Stimulated activated naive B cell treated with anti-CD40 and anti-IgM and Interleukin-4, amounts not matched to agents 10 μg/mL and 1 μg/mL and 100 μg/mL, for 72 hours (primary cell): ENCODE results near the gene EMD.

Experiments used
- ATAC-seq, 2 donors: fragments of 150-1000 bp; cut with Tn5 transposase; replicated peaks; 2 replicates each; pipeline ENCODE4 v1.10.0; 2021; ENCODE audit warnings: moderate library complexity in 1 of 2
- DNase-seq: peaks from one replicate; pipeline ENCODE4 v3.0.0; 2021
- H3K27ac Mint-ChIP-seq: one replicate; pipeline ENCODE4 v1.8.0; 2022; ENCODE audit warnings: mild to moderate bottlenecking, mixed read lengths
- H3K27me3 Mint-ChIP-seq, 2 donors: one replicate each; pipeline ENCODE4 v1.8.0; 2022; ENCODE audit warnings: mixed read lengths in 2 of 2
- H3K36me3 Mint-ChIP-seq, 2 donors: one replicate each; pipeline ENCODE4 v1.8.0; 2022; ENCODE audit warnings: mixed read lengths in 2 of 2, mild to moderate bottlenecking in 1 of 2
- H3K4me1 Mint-ChIP-seq, 2 donors: one replicate each; pipeline ENCODE4 v1.8.0; 2022; ENCODE audit warnings: mixed read lengths in 2 of 2, mild to moderate bottlenecking in 1 of 2
- H3K4me3 Mint-ChIP-seq, 2 donors: one replicate each; pipeline ENCODE4 v1.8.0; 2022; ENCODE audit warnings: mild to moderate bottlenecking in 2 of 2, mixed read lengths in 2 of 2, moderate library complexity in 1 of 2
- H3K9me3 Mint-ChIP-seq, 2 donors: one replicate each; pipeline ENCODE4 v1.8.0; 2022; ENCODE audit warnings: mixed read lengths in 2 of 2, mild to moderate bottlenecking in 1 of 2

EMD gene

GRCh38 chrX:154371789-154372300 lies 7.2 kb upstream of the EMD start:
- Mint-ChIP-seq H3K9me3 (no peaks in the 10 kb centered on the region), H3K4me3 (peak overlapping the region; percentile 82 to 94), H3K4me1 (peaks cover 14 to 31% of the 10 kb centered on the region in 2 donors), H3K36me3 (peaks cover 13 to 14% of the 10 kb centered on the region in 2 donors), H3K27me3 (no peaks in the 10 kb centered on the region), H3K27ac (peak overlapping the region; percentile 26)
- peak; percentile 9 to 10 for ATAC-seq
- DNase-seq: no peak

GRCh38 chrX:154372612-154373022 lies 6.5 kb upstream of the EMD start:
- peak overlapping the region; percentile 75 for H3K27ac Mint-ChIP-seq
- ATAC-seq: no peak
- H3K9me3 Mint-ChIP-seq: no peaks in the 10 kb centered on the region
- peaks cover 17 to 36% of the 10 kb centered on the region in 2 donors for H3K4me1 Mint-ChIP-seq
- no peaks in the 10 kb centered on the region for H3K27me3 Mint-ChIP-seq
- peaks cover 13% of the 10 kb centered on the region in 2 donors for H3K36me3 Mint-ChIP-seq
- H3K4me3 Mint-ChIP-seq: peak overlapping the region; percentile 67 to 94
- no peak for DNase-seq

- H3K4me3 Mint-ChIP-seq: peak overlapping the region; percentile 70 to 83
- no peaks in the 10 kb centered on the region for H3K27me3 Mint-ChIP-seq
- DNase-seq: no peak
- no peaks in the 10 kb centered on the region for H3K9me3 Mint-ChIP-seq
- peaks cover 6 to 8% of the 10 kb centered on the region in 2 donors for H3K36me3 Mint-ChIP-seq
- H3K27ac Mint-ChIP-seq: peak overlapping the region; percentile 42
- H3K4me1 Mint-ChIP-seq: peaks cover 15 to 28% of the 10 kb centered on the region in 2 donors
- ATAC-seq: no peak
These were observed 5.5 kb upstream of the EMD start for GRCh38 chrX:154373340-154374306.

GRCh38 chrX:154374313-154375155 lies 4.6 kb upstream of the EMD start, which contains the start of gene FLNA:
TSS of gene FLNA (minus strand) at chrX:154374634. CDS start at chrX:154371245, 3,389 bp downstream.
- Mint-ChIP-seq H3K27ac (peak within 1 kb of the TSS; percentile 42), H3K4me3 (peak within 1 kb of the TSS; percentile 70 to 83), H3K27me3 (no peaks in the 10 kb centered on the region), H3K9me3 (no peaks in the 10 kb centered on the region), H3K36me3 (peaks cover 6% of the 10 kb centered on the region in 2 donors), H3K4me1 (peaks cover 15 to 23% of the 10 kb centered on the region in 2 donors)
- no peak for DNase-seq
- ATAC-seq: no peak

GRCh38 chrX:154375156-154375504 lies 4.0 kb upstream of the EMD start:
- Mint-ChIP-seq H3K27me3 (no peaks in the 10 kb centered on the region), H3K4me1 (peaks cover 16 to 27% of the 10 kb centered on the region in 2 donors), H3K36me3 (peaks cover 4 to 5% of the 10 kb centered on the region in 2 donors), H3K4me3 (peak overlapping the region in 1 of 2 donors; percentile 28), H3K27ac (peak overlapping the region; percentile 20), H3K9me3 (no peaks in the 10 kb centered on the region)
- DNase-seq: no peak
- no peak for ATAC-seq

- Mint-ChIP-seq H3K9me3 (no peaks in the 10 kb centered on the region), H3K4me3 (no peak overlapping the region), H3K36me3 (peaks cover 9 to 13% of the 10 kb centered on the region in 2 donors), H3K27ac (peak overlapping the region; percentile 70), H3K27me3 (no peaks in the 10 kb centered on the region), H3K4me1 (peaks cover 24 to 37% of the 10 kb centered on the region in 2 donors)
- DNase-seq: no peak
- ATAC-seq: no peak
These were observed 2.3 kb upstream of the EMD start for GRCh38 chrX:154376774-154377173.

GRCh38 chrX:154378059-154378798 lies 866 bp upstream of the EMD start:
- Mint-ChIP-seq H3K9me3 (no peaks in the 10 kb centered on the region), H3K27me3 (no peaks in the 10 kb centered on the region), H3K4me1 (peaks cover 20 to 30% of the 10 kb centered on the region in 2 donors), H3K27ac (peak overlapping the region; percentile 96), H3K36me3 (peaks cover 9 to 13% of the 10 kb centered on the region in 2 donors), H3K4me3 (peak overlapping the region; percentile 85 to 88)
- DNase-seq: peak; percentile 32
- peak; percentile 1 to 4 for ATAC-seq

- no peaks in the 10 kb centered on the region for H3K27me3 Mint-ChIP-seq
- DNase-seq (no peak), ATAC-seq (no peak)
- H3K27ac Mint-ChIP-seq: peak overlapping the region; percentile 95
- H3K4me1 Mint-ChIP-seq: peaks cover 19 to 36% of the 10 kb centered on the region in 2 donors
- no peaks in the 10 kb centered on the region for H3K9me3 Mint-ChIP-seq
- peak overlapping the region; percentile 88 to 89 for H3K4me3 Mint-ChIP-seq
- H3K36me3 Mint-ChIP-seq: peaks cover 9 to 13% of the 10 kb centered on the region in 2 donors
These were observed 465 bp downstream of the EMD start for GRCh38 chrX:154379569-154379951.

- peak overlapping the region; percentile 88 to 89 for H3K4me3 Mint-ChIP-seq
- H3K36me3 Mint-ChIP-seq: peaks cover 9 to 13% of the 10 kb centered on the region in 2 donors
- no peaks in the 10 kb centered on the region for H3K27me3 Mint-ChIP-seq
- ATAC-seq (no peak), DNase-seq (no peak)
- H3K9me3 Mint-ChIP-seq: no peaks in the 10 kb centered on the region
- H3K27ac Mint-ChIP-seq: peak overlapping the region; percentile 95
- H3K4me1 Mint-ChIP-seq: peaks cover 20 to 37% of the 10 kb centered on the region in 2 donors
These were observed 1.1 kb downstream of the EMD start for GRCh38 chrX:154380153-154380552.

GRCh38 chrX:154380787-154381186 lies 1.7 kb downstream of the EMD start:
- no peak for ATAC-seq
- H3K27me3 Mint-ChIP-seq: no peaks in the 10 kb centered on the region
- H3K4me3 Mint-ChIP-seq: peak overlapping the region; percentile 88 to 89

GRCh38 chrX:154381271-154381670 lies 2.2 kb downstream of the EMD start:
- DNase-seq (no peak), ATAC-seq (no peak)
- Mint-ChIP-seq H3K4me3 (no peak overlapping the region), H3K9me3 (no peaks in the 10 kb centered on the region), H3K27ac (no peak overlapping the region), H3K4me1 (peaks cover 20 to 35% of the 10 kb centered on the region in 2 donors), H3K27me3 (no peaks in the 10 kb centered on the region), H3K36me3 (peaks cover 9 to 13% of the 10 kb centered on the region in 2 donors)

More at GRCh38 chrX:154380787-154381186, 1.7 kb downstream of the EMD start:
- Mint-ChIP-seq H3K9me3 (no peaks in the 10 kb centered on the region), H3K4me1 (peaks cover 20 to 35% of the 10 kb centered on the region in 2 donors), H3K27ac (peak overlapping the region; percentile 95), H3K36me3 (peaks cover 9 to 13% of the 10 kb centered on the region in 2 donors)
- DNase-seq: no peak

GRCh38 chrX:154382483-154383069 lies 3.5 kb downstream of the EMD start:
- H3K4me3 Mint-ChIP-seq: no peak overlapping the region
- no peak overlapping the region for H3K27ac Mint-ChIP-seq
- peaks cover 9 to 13% of the 10 kb centered on the region in 2 donors for H3K36me3 Mint-ChIP-seq
- H3K9me3 Mint-ChIP-seq: no peaks in the 10 kb centered on the region
- DNase-seq: no peak
- no peak for ATAC-seq
- H3K27me3 Mint-ChIP-seq: no peaks in the 10 kb centered on the region
- H3K4me1 Mint-ChIP-seq: peaks cover 17 to 30% of the 10 kb centered on the region in 2 donors
